Activated CD4-positive, alpha-beta T cell treated with anti-CD3 and anti-CD28 coated beads, Interleukin-2, amount 50 U/mL, for 4 hours (primary cell): ENCODE results near the gene DMGDH.

Source experiments
- DNase-seq, 2 experiments: peaks; one replicate each; pipeline ENCODE4 v3.0.0-alpha.2; 2020

Gene DMGDH

DNA sequence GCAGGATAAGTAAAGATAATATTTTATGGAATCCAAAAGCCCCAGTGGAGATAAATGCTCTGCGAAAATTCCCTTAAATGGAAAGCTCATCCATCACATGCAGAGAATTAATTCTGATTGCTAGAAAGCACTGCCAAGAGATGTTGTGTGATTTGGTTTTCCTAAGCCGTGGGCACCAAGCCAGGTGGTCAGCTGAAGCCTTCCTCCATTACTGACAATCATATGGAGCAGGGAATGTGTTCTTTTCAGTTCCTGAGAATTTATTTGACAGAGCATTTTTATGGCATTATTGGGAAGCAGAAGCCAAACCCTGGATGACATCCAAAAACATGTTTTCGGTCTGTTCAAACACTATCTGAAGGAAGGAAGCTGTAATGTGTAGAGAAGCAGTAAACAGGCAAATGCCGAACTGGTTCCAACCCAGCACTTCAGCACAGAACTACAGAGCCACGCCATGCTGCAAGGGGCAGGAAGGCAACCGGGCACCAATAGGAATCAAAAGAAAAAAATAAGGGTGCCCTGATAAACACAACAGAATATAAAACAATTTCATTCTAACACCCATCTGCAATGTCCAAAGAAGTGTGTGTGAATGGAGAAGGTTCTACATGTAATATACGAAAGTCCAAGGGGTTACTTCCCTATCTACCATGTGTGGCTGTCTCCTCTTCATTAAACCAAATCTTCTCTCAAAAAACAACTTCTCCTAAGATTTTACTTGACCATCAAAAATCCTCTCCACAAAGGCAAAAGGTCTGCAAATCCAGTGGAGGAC is 96.6 kb downstream of the DMGDH start:
- DNase-seq, result no peak

DNA sequence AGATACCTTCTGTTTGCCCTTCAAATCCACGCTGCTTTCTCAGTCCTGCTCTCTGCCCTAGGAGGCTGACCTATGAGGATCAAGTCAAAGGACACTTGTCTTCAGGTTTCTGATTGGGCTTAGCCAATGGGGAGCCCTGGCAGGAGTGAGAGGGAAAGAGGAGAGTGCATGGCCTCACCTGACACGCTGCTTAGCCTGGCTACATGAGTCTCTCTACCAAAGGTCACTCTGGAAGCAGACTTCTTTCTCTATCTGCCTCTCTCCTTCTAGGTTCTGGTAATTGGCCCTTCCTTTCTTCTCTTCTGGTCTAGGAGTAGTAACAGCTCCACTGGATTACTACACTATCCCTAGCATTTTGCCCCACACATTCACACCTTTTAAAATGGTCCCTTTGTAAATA is 97.5 kb downstream of the DMGDH start:
- no peak for DNase-seq

DNA sequence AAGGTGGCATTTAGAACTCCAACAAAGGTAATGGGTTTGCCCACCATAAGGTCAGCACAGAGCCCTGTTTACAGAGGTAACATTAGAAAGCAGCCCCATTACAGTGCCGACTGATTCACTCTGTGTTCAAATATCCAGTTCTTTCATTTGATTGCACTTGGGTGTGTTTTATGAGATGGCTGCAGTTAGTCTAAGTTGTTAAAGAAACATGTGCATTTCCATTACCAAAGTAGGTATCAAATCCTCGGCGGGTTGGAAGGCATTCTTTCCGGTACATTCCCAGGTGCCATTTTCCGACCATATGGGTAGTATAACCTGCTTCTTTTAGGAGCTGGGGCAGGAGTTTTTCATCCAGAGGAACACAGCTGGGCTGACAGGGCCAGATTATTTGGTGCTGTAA is 100.7 kb downstream of the DMGDH start:
- no peak for DNase-seq

DNA sequence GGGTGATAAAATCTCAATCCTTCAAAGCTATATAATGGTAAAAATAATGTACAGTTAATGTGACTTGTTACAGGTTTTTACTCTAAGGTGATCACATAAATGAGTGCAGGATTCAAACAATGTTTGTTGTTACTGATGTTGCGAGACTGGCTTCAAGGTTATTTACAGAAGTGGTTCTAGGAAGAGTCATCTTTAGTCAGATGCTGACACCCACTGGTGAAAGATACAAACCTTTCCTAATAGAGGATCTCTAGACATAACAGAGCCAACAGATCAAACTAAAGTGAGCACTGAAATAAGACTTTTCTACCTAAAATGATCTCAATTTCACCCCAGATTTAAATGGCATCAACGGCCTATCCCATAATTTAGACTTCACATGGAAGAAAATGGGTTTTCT is 104.6 kb downstream of the DMGDH start:
- no peak for DNase-seq

DNA sequence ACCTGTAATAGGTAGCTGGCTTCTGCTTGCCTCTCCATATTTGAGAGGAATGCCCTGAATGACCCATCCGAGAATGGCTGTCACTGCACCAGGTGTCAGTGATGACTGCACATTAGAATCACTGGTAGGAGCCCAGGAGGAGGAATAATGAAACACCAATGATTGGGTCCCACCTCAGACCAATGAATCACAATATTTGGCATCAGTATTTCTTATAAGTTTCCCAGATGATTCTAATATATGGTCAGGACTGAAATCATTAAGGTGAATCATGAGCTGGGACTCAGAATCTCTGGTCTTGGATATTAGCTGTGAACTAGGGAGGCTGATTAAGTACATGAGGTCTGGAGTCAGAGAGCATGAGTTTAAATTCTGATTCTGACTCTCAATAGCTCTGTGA is 107.7 kb downstream of the DMGDH start:
- no peak for DNase-seq

DNA sequence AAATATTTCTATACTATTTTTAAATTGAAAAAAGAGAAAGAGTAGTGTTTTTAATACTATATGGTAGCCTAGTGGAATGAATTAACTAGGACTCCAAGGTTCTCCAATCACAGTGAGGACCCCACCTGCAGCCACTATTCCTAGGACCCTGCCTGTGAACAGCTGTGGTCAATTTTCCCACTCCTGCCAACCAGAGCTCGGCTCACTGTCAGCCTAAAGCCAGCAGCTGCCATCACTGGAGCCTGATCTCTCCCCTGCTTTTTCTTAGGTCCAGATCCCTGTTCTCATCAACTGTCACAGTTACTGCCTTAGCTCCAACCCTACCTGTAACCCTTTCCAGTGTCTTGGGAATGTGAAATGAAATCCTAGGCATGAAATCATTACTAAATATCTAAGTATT is 109.7 kb downstream of the DMGDH start:
- no peak for DNase-seq

DNA sequence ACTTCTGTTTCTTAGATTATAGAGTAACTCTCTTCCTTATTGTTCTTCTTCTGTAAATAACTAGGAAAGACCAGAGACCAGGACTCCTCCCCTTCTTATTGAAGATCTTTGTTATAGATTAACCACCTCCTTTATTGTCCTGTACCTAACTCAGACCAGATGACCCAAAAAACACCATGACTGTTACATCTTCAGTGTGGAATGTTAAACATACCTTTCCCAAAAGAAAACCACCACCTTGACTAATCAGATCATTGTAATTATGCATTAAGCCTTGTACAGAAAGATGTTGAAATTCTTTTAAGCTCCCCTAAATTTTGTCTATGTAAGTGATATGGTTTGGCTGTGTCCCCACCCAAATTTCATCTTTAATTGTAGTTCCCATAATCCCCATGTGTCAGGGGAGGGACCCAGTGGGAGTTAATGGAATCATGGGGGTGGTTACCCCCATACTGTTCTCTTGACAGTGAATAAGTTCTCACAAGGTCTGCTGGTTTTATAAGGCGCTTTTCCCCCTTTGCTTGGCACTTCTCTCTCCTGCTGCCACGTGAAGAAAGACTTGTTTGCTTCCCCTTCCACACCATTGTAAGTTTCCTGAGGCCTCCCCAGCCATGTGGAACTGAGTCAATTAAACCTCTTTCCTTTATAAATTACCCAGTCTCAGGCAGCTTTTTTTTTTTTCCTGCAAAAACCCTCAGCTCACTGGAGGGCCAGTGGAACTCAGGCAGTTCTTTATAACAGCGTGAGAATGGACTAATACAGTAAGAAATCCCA is 110.6 kb downstream of the DMGDH start:
- no peak for DNase-seq

DNA sequence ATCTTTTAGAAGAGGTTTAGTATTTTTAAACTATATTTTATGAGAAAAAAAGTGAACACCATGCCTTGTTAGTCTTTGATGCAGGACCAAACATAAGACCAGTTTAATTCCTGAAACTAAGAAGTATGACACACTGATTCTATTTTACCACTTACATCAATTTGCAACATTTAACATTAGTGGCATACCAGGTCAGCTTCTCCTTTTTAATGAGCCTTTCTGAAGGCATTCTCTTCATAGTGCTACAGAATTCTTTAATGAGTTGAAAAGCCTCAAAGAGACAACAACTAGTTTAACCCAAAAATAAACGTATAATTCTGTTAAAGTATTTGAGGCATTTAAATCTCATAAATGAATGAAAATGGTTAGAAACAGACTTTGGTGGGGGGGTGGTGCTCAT is 112.6 kb downstream of the DMGDH start:
- DNase-seq, result no peak

DNA sequence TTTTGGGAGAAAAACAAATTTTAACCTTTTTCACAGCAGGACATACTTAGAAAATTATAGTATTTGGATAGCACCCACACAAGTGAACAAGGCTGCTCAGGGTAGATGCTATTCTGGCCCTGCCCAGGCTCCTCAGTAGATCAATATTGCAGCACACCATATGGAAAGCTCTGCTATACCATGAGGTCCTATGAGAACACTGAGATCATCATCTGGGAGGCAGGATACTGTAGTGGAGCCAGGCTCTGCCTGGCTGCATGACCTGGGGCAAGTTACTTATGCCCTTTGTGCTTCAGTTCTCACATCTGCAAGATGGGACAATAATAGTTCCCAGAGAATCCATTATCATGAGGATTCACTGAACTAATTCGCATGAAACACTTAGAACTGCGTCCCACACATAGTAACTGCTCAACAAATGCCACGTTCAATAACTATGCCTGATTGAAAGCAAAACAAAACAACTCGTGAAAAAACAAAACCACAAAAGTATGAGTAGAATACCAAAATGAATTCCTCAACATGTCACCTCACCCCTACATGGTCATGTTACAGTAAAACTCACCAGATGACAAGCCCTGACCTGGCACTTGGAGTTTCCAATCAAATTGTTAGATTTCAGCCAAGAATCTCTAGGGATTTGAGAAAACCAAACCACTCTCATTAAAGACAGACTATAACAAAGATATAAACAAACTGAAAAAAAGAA is 116.2 kb downstream of the DMGDH start:
- no peak for DNase-seq
